Placental pericyte (primary cell): ENCODE data around the gene POLR2J3. TPM values are rescaled to one million over a fixed set of nuclear protein-coding genes. Genes with fewer than 3 reads are reported as not detected.

Experiments used
- total RNA-seq: library from RNA; depleted of rRNA; stranded (reverse); fragments of >200 nt; gene quantifications from 2 replicates; pipeline ENCODE4 v1.2.3, GENCODE V29; 2012

The POLR2J3 gene
- 36.1 and 48.8 TPM in 2 replicates for total RNA-seq

DNA sequence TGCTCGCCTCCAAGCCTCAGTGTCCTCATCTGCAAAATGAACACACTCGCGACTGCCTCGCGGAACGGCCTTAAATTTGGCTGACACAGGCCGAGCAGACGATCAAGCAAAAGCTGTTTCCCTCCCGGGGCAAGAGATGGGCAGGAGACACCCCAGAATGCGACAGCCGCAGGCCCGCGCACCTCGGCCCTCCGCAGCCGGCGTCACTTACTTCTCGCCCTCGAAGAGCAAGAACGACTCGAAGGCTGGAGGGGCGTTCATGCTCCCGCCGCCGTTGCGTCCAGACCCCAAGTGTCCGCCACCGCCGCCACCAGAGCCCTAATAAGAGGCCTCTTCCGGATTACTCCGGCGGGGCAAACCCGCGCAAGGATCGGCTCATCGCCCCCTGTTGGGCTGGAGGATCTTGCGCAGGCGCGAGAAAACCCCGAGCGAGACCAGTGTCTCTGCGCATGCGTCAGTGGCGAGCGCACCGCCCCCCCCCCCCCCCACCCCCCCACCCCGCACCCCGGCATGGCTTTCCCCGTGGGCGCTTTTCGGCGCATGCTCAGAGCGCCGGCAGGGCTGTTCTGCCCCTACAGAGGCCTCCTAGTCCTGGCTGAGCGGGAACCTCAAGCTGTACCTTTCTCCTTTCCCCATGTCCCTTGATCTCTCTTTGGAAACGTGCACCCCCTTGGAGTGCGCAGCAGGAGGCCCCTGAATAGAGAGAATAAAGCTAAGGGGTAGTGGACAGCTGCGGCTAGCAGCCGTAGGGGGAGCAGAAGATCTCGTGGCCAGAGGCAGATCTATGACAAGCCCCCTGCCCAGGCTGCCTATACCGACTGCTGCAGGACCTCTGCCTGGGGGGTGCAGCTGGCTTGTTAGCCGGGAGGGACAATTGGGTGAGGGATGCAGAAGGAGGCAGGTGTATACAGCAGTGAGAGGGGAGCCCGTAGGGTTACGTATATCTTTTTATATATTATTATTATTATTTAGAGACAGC is at the start of gene POLR2J3:
POLR2J3 (minus strand) TSS at position 323 of the 979 bp plus-strand sequence; CDS start at position 261, 62 bp downstream.

DNA sequence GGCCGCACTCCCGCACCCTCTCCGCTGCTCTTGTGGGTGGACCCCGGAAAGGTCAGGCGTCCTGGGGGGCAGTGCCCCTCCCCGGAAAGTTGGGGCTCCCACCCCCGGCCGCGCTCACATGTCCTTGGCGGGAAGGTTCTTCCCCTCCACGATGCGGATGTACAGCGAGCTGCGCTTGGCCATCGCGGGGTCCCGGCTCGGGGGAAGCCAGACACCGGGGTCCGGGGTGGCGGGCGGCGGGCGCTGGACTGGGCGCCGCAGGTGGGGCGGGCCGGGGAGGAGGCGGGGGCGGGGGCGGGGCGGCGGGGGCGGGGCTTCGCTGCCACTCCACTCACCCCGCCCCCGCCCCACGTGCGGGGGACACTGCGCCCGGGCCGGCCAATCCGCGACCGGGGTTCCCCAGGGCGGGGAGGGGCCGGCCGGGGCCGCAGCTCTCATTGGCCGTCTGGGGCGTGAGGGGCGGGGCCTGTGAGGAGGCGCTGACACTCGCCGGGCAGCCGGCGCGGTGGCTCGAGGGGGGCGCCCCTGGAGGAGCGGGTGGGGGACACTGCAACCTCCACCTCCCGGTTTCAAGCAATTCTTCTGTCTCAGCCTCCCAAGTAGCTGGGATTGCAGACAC is 44.2 kb upstream of the POLR2J3 start, which contains the start of gene RASA4:
RASA4 (minus strand) TSS at position 250 of the 619 bp plus-strand sequence; CDS start at position 183, 67 bp downstream.

GRCh38 chr7:102550808-102551422 is 21.5 kb downstream of the POLR2J3 start, which contains the start of gene SPDYE2:
Gene SPDYE2, plus strand, starts transcription at chr7:102551226. Its CDS starts 2,030 bp downstream, at chr7:102553256.

GRCh38 chr7:102543596-102543995 is 28.8 kb downstream of the POLR2J3 start, which contains the start of gene UPK3BL2:
Gene UPK3BL2, minus strand, starts transcription at chr7:102543696. Its CDS starts 60 bp downstream, at chr7:102543636.

GRCh38 chr7:102517550-102518147 is 54.7 kb downstream of the POLR2J3 start, which contains the start of gene RASA4B:
Gene RASA4B, minus strand, starts transcription at chr7:102517777. Its CDS starts 67 bp downstream, at chr7:102517710.

Other genes starting within 250 kb of the POLR2J3 start
- gene SPDYE6, start 216.1 kb downstream of the POLR2J3 start, total RNA-seq: not detected in 2 replicates
- 15.2 and 16.4 TPM in 2 replicates for gene PRKRIP1, start 176.2 kb downstream of the POLR2J3 start, total RNA-seq
- 79.9 and 94.8 TPM in 2 replicates for gene ORAI2, start 139.0 kb downstream of the POLR2J3 start, total RNA-seq
- gene ALKBH4, start 107.7 kb downstream of the POLR2J3 start, total RNA-seq: 13.6 and 14.9 TPM in 2 replicates
- gene LRWD1, start 107.6 kb downstream of the POLR2J3 start, total RNA-seq: 26.9 and 44.8 TPM in 2 replicates
- 17.9 and 25.2 TPM in 2 replicates for gene POLR2J, start 93.7 kb downstream of the POLR2J3 start, total RNA-seq
- 0.44 and 1.4 TPM in 2 replicates for gene RASA4B, start 54.8 kb downstream of the POLR2J3 start, total RNA-seq
- 1.3 and 2.1 TPM in 2 replicates for gene UPK3BL2, start 28.9 kb downstream of the POLR2J3 start, total RNA-seq
- gene SPDYE2, start 21.4 kb downstream of the POLR2J3 start, total RNA-seq: not detected in 2 replicates
- 2.2 and 4.4 TPM in 2 replicates for gene RASA4, start 44.2 kb upstream of the POLR2J3 start, total RNA-seq
- 9.6 and 10.5 TPM in 2 replicates for gene UPK3BL1, start 70.2 kb upstream of the POLR2J3 start, total RNA-seq
- not detected in 2 replicates for gene SPDYE2B, start 77.7 kb upstream of the POLR2J3 start, total RNA-seq
- gene POLR2J2, start 99.1 kb upstream of the POLR2J3 start, total RNA-seq: 3.9 and 7.7 TPM in 2 replicates
- gene FAM185A, start 176.4 kb upstream of the POLR2J3 start, total RNA-seq: 7.0 and 12.6 TPM in 2 replicates